ENCODE data around the gene DNAL1.
A peak's percentile ranks its signal among the peaks of the same experiment; 100 is the strongest.

DNAL1 gene

DNA sequence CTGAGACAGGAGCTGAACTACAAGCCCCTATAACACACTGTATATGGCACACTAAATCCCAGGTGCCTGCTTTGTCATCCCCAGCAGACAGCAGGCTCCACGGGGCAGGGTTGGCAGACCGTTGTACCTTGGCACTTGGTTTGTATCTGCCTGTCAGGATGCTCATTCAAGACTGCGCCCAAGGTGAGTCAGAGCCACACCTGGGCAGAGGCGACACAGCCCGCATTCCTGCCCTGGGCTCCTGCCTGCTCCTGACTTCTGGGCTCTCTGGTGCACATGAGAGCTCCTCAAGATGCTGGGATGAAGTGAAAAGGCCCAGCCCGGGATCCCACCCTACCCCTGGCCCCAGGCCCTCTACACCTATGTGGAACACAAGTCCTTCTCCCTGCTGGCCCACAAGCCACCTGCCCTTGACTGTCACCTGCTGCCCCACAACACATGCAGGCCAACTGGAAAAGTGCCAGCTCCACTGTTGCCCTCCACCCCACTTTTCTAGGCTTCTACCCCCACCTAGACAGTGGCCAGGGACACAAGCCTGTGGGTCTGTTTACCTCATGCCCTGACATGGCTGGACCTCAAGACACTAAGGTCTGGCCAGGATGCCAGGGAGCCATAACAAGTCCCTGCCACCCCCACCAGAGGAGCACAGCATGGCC is 100.2 kb downstream of the DNAL1 start:
- peak; percentile 70 for DNase-seq

DNA sequence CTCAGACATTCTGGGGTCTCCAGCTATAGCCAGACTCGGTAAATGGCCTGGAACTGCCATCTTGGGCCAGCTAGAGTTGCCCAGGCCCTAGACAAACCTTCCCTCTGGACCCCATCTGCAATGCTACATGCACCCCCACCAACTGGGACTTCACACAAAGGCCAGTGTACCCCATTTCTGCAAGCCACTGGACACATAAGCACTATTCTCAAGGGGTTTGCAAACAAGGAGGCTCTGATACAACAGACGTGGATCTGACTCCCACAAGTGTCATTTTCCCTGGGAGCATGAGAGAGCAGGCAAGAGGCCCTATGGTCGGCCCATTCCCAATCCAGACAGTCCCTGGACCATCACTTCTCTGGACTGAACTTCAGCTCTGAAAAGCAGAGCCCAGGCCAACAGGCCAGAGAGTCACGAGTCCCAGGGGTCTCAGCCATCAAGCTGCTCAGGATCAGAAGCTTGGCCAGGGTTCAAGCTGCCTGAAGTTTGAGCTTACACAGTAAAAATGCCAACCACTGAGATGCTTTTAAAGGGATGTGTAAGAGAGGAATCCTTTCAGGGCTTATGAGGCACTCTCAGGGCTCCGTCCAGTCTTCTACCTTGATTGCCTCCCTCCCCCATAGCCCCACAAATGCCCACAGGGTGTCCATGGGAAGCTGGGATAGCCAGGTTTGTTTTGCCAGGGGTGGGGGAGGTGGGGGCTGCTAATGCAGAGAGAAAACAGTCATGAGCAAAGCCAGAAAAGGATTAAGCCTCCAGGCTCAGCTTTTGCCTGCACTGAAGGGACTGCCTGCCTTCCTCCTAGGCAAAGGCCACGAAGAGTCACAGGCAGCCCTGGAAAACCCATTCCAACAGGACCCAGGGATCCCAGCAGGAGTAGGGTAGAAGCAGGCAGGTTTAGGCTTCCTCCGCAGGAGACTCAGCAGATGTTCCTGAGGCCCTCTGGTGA is 101.1 kb downstream of the DNAL1 start:
- no peak for DNase-seq

- DNase-seq, result no peak
Measured at GRCh38 chr14:73746520-73747378, 102.0 kb downstream of the DNAL1 start.

- no peak for DNase-seq
Measured at GRCh38 chr14:73747379-73748211, 102.8 kb downstream of the DNAL1 start.

DNA sequence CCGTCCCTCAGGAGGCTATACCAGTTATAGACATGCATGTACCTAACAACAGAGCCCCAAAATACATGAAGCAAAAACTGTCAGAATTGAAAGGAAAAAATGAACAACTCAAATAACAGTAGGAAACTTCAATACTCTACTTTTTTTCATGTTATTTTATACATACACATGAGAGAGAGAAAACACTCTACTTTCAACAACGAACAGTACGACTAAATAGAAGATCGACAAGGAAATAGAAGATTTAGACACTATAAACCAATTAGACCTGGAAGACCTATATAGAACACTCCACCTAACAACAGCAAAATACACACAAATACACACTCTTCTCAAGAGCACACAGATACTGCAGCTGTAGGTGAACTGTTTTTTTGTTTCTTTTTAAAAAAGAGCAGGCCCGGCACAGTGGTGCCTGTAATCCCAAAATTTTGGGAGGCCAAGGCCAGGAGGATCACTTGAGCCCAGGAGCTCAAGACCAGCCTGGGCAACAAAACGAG is 104.1 kb downstream of the DNAL1 start:
- DNase-seq, result no peak

DNA sequence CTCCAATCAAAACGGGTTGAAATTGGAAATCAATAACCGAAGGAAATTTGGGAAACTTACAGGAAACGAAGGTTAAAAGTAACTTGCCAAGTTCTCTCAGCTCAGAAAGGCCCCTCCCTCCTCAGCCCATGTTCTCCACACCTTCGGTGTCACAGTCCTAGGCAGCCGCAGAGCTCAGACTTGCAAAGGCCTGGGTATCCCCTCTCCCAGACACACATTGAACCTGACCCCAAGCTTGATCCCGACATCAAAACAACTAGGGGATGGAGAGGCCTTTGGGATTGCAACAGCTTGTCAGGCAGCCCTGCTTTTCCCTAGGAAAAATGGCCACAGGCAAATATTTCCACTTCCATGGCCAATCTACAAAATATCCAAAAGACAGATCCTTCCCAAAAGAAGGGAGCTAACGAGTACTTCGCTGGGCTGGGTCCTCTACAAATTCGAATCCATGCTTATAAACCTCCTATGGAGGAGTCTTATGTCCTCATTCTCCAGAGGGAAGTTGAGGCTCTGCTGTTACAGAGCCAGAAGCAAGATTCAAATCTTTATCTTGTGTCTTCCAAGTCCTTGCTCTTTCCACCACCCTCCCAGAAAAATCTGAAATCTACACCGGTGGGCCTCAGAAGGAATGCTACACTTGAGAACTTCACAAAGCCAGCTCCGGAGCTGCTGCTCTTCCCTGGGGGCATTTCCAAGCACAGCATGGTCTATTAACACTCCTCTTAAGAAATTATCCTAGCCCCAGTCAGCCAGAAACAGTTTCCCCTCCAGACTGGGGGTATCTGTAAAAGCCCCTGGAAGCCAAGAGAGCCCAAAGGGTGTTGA is 105.1 kb downstream of the DNAL1 start:
- DNase-seq, result no peak

GRCh38 chr14:73750531-73750901 is 105.7 kb downstream of the DNAL1 start:
- no peak for DNase-seq

DNA sequence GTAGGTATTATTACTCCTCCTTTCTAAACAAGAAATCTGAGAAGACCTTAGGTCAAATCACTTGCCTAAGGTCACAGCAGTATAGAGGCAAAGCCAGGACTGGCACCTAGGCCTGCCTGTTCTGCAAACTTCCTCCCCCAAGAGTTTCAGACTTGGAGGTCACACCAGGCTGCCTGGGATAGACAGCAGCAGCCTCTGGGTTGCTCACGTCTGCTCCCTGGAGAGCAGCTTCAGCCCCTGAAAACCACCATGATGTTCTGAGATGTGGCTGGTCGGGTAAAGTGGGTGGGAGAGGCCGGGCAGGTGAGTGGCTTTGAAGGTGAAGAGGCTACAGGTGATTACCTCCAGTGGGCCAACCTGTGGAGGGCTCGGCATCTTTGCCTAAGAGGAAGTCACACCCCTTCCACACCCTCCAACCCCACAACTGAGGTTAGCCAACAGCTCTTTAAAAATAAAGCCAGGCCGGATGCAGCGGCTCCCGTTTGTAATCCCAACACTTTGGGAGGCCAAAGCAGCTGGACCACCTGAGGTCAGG is 106.4 kb downstream of the DNAL1 start:
- DNase-seq, result no peak

GRCh38 chr14:73752297-73752992 is 107.7 kb downstream of the DNAL1 start:
- DNase-seq, result peak; percentile 66

All from CD4-positive, alpha-beta T cell treated with Interleukin-6 for 4 hours (primary cell).